Kidney (tissue), 14 donors: ENCODE data around the gene IPO11. TPM values are rescaled to one million over a fixed set of nuclear protein-coding genes. Genes with fewer than 3 reads are reported as not detected.

Experiments used
- DNase-seq, 5 donors: peaks; one replicate each; pipeline ENCODE4 v3.0.0-alpha.2; 2013 to 2020
- FAIRE-seq: peaks from 2 replicates; lab custom pipeline; 2012; peaks lifted over from hg19 to GRCh38; lab: Jason Lieb, UNC
- H3K27ac ChIP-seq, 2 donors: one replicate each; pipeline ENCODE4 v1.7.0; 2013; ENCODE audit warnings: low read depth in 2 of 2, low read length in 2 of 2, inconsistent platforms in 1 of 2
- H3K27me3 ChIP-seq: one replicate; pipeline ENCODE4 v1.7.1; 2013; ENCODE audit warnings: low read length, inconsistent platforms; ENCODE audit not compliant: control insufficient read depth, insufficient read depth
- H3K36me3 ChIP-seq, 3 donors: one replicate each; pipeline versions ENCODE4 v1.7.0 to v1.7.1; 2013; ENCODE audit warnings: low read length in 3 of 3, control low read depth in 1 of 3, inconsistent platforms in 1 of 3; ENCODE audit not compliant: insufficient read depth in 3 of 3, control insufficient read depth in 2 of 3
- H3K4me1 ChIP-seq, 3 donors: one replicate each; pipeline versions ENCODE4 v1.7.0 to v1.7.1; 2013; ENCODE audit warnings: low read length in 3 of 3, inconsistent platforms in 1 of 3, low read depth in 1 of 3; ENCODE audit not compliant: control insufficient read depth in 2 of 3, insufficient read depth in 2 of 3
- H3K4me3 ChIP-seq, 3 donors: one replicate each; pipeline versions ENCODE4 v1.7.0 to v1.8.1; 2013; ENCODE audit warnings: low read length in 3 of 3, control low read depth in 1 of 3, inconsistent platforms in 1 of 3
- H3K9ac ChIP-seq, 3 donors: one replicate each; pipeline versions ENCODE4 v1.7.0 to v1.7.1; 2013; ENCODE audit warnings: low read length in 3 of 3, control low read depth in 1 of 3, inconsistent platforms in 1 of 3
- H3K9me3 ChIP-seq, 3 donors: one replicate each; pipeline versions ENCODE4 v1.7.0 to v1.7.1; 2013; ENCODE audit warnings: low read length in 3 of 3, control low read depth in 1 of 3, inconsistent platforms in 1 of 3; ENCODE audit not compliant: control insufficient read depth in 2 of 3, insufficient read depth in 1 of 3
- CTCF ChIP-seq: IDR thresholded peaks from 3 replicates; pipeline ENCODE4 v1.5.1; 2012; ENCODE audit warnings: mild to moderate bottlenecking, moderate library complexity, borderline replicate concordance; ENCODE audit not compliant: insufficient read depth; ENCODE audit errors: extremely low read depth
- intact Hi-C: fragments of 100-400 bp; cut with DNase I; formaldehyde crosslinking; loops from one replicate; pipeline ENCODE4 v1.11.1; 2022
- polyA plus RNA-seq: library from polyadenylated mRNA; stranded (reverse); fragments of 350-450 nt; fragmentation: Illumina TruSeq; extraction: RNeasy Lipid Tissue Mini Kit (QIAGEN cat#74804); gene quantifications from one replicate; pipeline ENCODE4 v1.2.3, GENCODE V29; 2014; ENCODE audit warnings: low read depth, low replicate concordance; ENCODE audit not compliant: insufficient read depth
- total RNA-seq: library from RNA; stranded (reverse); fragmentation: NEBNext Ultra II Directional; extraction: Animal tissue kit (Norgen Biotek cat#: 25700); gene quantifications from one replicate; pipeline ENCODE4 v1.2.1, GENCODE V29; 2021
- donor health status: control.
- donor health status: control.
- donor health status: control.
- donor health status: control.
- donor health status: control.
- donor health status: DM: yes; HTN: yes; CAD: no.
- donor health status: Normal renal cell carcinoma (clear cell type).

Gene IPO11
- total and polyA plus RNA-seq, 2 donors from 2014 or later = 18.5 to 36.1 TPM

DNA sequence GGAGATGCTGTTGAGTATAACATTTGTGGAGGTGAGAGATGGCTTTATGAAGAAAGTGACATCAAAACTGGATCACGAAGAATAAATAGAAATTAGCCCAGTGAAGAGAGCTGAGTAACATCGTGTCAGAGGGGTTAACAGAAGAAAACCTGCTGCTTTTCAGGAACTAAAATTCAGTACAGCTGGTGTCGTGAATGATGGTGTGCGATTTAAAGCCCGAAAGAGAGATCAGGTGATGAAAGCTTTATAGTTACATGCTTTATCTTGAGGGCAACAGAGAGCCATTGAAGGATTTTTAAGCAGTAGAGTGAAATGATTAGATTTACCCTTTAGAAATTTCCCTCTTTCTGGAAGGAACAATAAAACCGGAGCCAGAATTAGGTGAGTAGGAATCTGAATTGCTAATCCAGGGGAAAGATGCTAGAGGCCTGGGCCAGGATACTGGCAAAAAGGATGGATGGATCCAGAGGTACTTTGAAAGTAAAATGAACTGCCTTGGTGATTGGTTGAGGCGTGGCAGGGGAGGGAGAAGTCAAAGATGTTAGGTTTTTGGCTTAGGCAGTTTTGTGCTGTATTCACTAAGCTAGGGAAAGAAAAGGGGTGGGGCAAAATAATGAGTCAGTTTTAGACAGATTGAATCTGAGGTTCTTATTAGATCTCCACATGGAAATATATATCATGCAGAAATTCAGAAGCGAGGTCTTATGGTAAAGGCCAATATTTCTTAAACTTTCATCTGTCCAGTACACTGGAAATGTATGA lies 169.5 kb downstream of the IPO11 start:
- peak overlapping the region in 1 of 3 donors; percentile 27 for H3K4me3 ChIP-seq
- DNase-seq (no peak), FAIRE-seq (no peak)
- no peak for TF ChIP-seq CTCF
- H3K4me1 ChIP-seq = no peaks in the 10 kb centered on the region
- H3K9ac ChIP-seq = no peak overlapping the region
- intact Hi-C loops = no loop called here
- no peak overlapping the region for H3K27ac ChIP-seq
- no peaks in the 10 kb centered on the region for H3K27me3 ChIP-seq
- H3K36me3 ChIP-seq = peaks cover 0 to 2% (median 0%) of the 10 kb centered on the region in 3 donors
- no peaks in the 10 kb centered on the region for H3K9me3 ChIP-seq

DNA sequence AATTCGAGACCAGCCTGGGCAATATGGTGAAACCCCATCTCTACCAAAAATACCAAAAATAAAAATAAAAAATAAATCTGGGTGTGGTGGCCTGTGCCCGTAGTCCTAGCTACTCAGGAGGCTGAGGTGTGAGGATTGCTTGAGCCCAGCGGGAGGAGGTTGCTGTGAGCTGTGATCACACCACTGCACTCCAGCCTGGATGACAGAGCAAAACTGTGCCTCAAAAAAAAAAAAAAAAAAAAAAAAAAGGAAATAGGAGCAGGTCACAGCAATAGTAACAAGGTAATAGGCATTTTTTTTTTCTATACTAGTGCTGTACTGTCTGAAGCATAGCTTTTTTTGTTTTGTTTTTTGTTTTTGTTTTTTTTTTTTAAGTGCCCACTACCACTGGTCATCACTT lies 171.8 kb downstream of the IPO11 start:
- no peak for TF ChIP-seq CTCF
- DNase-seq = no peak
- peaks cover 0 to 2% (median 2%) of the 10 kb centered on the region in 3 donors for H3K36me3 ChIP-seq
- no peaks in the 10 kb centered on the region for H3K27me3 ChIP-seq
- no peak overlapping the region for H3K27ac ChIP-seq
- no peak overlapping the region for H3K4me3 ChIP-seq
- no peak for FAIRE-seq
- H3K9me3 ChIP-seq = no peaks in the 10 kb centered on the region
- no peak overlapping the region for H3K9ac ChIP-seq
- no peaks in the 10 kb centered on the region for H3K4me1 ChIP-seq
- intact Hi-C loops = no loop called here

- H3K4me3 ChIP-seq = no peak overlapping the region
- no peak overlapping the region for H3K9ac ChIP-seq
- no peak overlapping the region for H3K27ac ChIP-seq
- H3K4me1 ChIP-seq = no peaks in the 10 kb centered on the region
- intact Hi-C loops = no loop called here
- H3K36me3 ChIP-seq = peaks cover 0 to 2% (median 2%) of the 10 kb centered on the region in 3 donors
- no peaks in the 10 kb centered on the region for H3K27me3 ChIP-seq
- TF ChIP-seq CTCF = no peak
- no peaks in the 10 kb centered on the region for H3K9me3 ChIP-seq
- no peak for DNase-seq
- FAIRE-seq = no peak
Observed at GRCh38 chr5:62585306-62585705, 172.7 kb downstream of the IPO11 start.
